ENCODE results near the gene FAM83F.

GRCh38 chr22:39962071-39962470 is 32.7 kb upstream of the FAM83F start:
- TF ChIP-seq CTCF (conservative IDR thresholded peaks at IDR 0.05) (no peak), EZH2 (IDR thresholded peaks at IDR 0.05; ENCODE audit: low read depth) (no peak)
